ENCODE results near the gene ELOVL7.

DNA sequence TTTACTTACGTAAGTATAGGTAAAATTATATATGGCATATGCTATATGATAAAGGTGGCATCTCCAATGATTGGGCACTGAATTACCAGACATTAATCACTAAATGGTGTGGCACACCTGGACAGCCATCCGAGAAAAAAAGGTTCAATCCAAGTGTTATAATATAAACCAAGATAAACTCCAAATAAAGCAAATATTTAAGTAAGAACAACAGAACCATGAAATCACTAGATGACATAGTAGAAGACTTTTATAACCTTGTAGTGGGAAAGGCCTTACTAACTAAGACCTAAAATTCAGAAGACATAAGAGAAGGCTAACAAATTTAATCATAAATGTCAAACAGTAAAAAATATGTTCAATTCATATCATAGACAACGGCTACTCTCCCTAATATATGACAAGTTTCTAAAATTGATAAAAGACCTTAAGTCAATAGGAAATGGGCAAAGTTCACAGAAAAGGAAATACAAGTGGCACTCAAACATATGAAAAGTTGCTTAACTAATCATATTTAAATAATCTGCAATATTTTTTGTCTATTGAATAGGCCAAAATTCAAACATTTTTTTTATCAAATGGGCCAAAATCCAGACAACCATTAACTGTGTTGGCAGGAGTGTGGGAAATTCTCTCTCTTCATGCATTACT, 55.1 kb downstream of the ELOVL7 start:
- TF ChIP-seq, protein P1, sequence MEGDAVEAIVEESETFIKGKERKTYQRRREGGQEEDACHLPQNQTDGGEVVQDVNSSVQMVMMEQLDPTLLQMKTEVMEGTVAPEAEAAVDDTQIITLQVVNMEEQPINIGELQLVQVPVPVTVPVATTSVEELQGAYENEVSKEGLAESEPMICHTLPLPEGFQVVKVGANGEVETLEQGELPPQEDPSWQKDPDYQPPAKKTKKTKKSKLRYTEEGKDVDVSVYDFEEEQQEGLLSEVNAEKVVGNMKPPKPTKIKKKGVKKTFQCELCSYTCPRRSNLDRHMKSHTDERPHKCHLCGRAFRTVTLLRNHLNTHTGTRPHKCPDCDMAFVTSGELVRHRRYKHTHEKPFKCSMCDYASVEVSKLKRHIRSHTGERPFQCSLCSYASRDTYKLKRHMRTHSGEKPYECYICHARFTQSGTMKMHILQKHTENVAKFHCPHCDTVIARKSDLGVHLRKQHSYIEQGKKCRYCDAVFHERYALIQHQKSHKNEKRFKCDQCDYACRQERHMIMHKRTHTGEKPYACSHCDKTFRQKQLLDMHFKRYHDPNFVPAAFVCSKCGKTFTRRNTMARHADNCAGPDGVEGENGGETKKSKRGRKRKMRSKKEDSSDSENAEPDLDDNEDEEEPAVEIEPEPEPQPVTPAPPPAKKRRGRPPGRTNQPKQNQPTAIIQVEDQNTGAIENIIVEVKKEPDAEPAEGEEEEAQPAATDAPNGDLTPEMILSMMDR (IDR thresholded peaks at IDR 0.05) = no peak
- TF ChIP-seq POLR2A (IDR thresholded peaks at IDR 0.05) = no peak
